Neural progenitor cell (in vitro differentiated cells): ENCODE measurements around the gene TMEM198. TPM values are rescaled to one million over a fixed set of nuclear protein-coding genes. Genes with fewer than 3 reads are reported as not detected.

ENCODE experiments used
- DNase-seq: peaks from one replicate; pipeline ENCODE4 v3.0.0-alpha.2; 2016; ENCODE audit warnings: low spot score
- H2AFZ ChIP-seq: fragments of 200-600 bp; sonication (generic); replicated peaks from 2 replicates; pipeline ENCODE4 v1.6.1; 2016; ENCODE audit warnings: antibody characterized with exemption
- H3F3A ChIP-seq: fragments of 200-600 bp; sonication (generic); 2 replicates; pipeline ENCODE4 v1.6.1; 2016; ENCODE audit warnings: antibody characterized with exemption, low read depth
- H3K27ac ChIP-seq: fragments of 200-600 bp; sonication (generic); 2 replicates; pipeline ENCODE4 v1.5.1; 2016; ENCODE audit warnings: mild to moderate bottlenecking
- H3K27me3 ChIP-seq: fragments of 200-600 bp; sonication (generic); 2 replicates; pipeline ENCODE4 v1.6.1; 2016; ENCODE audit warnings: mild to moderate bottlenecking, moderate library complexity
- H3K36me3 ChIP-seq: fragments of 200-600 bp; sonication (generic); 2 replicates; pipeline ENCODE4 v1.5.1; 2016
- H3K4me1 ChIP-seq: fragments of 200-600 bp; sonication (generic); 2 replicates; pipeline ENCODE4 v1.6.1; 2016; ENCODE audit warnings: mixed run types
- H3K4me2 ChIP-seq: fragments of 200-600 bp; sonication (generic); 2 replicates; pipeline ENCODE4 v1.6.1; 2016
- H3K4me3 ChIP-seq: fragments of 200-600 bp; sonication (generic); 2 replicates; pipeline ENCODE4 v1.5.1; 2016
- H3K79me2 ChIP-seq: fragments of 200-600 bp; sonication (generic); 2 replicates; pipeline ENCODE4 v1.6.1; 2016; ENCODE audit warnings: low read depth
- H3K9ac ChIP-seq: fragments of 200-600 bp; sonication (generic); 2 replicates; pipeline ENCODE4 v1.6.1; 2016
- H3K9me3 ChIP-seq: fragments of 200-600 bp; sonication (generic); 2 replicates; pipeline ENCODE4 v1.5.1; 2016; ENCODE audit warnings: low read depth
- H4K20me1 ChIP-seq: fragments of 200-600 bp; sonication (generic); 2 replicates; pipeline ENCODE4 v1.6.1; 2016; ENCODE audit warnings: low read depth
- H3K27ac Mint-ChIP-seq: 3 replicates; pipeline ENCODE4 v1.8.0; 2021; ENCODE audit warnings: mixed read lengths
- H3K27me3 Mint-ChIP-seq: 2 replicates; pipeline ENCODE4 v1.8.0; 2022; ENCODE audit warnings: low read depth, mild to moderate bottlenecking, inconsistent platforms, moderate library complexity, mixed read lengths; ENCODE audit not compliant: insufficient read depth
- H3K36me3 Mint-ChIP-seq: 3 replicates; pipeline ENCODE4 v1.8.0; 2021; ENCODE audit warnings: mixed read lengths
- H3K4me1 Mint-ChIP-seq: 3 replicates; pipeline ENCODE4 v1.8.0; 2021; ENCODE audit warnings: mixed read lengths
- H3K4me3 Mint-ChIP-seq: 3 replicates; pipeline ENCODE4 v1.8.0; 2021; ENCODE audit warnings: mild to moderate bottlenecking, moderate library complexity, mixed read lengths
- H3K9me3 Mint-ChIP-seq: 3 replicates; pipeline ENCODE4 v1.8.0; 2020; ENCODE audit warnings: mixed read lengths
- EZH2 ChIP-seq: fragments of 200-600 bp; sonication (generic); IDR thresholded peaks from 2 replicates; pipeline ENCODE4 v1.6.1; 2017; ENCODE audit warnings: antibody characterized with exemption, mild to moderate bottlenecking, moderate library complexity
- EZH2phosphoT487 ChIP-seq: fragments of 200-600 bp; sonication (generic); IDR thresholded peaks from 2 replicates; pipeline ENCODE4 v1.6.1; 2017; ENCODE audit warnings: antibody characterized with exemption
- total RNA-seq: library from RNA; depleted of rRNA; stranded (reverse); fragments of >200 nt; gene quantifications from 2 replicates; pipeline ENCODE4 v1.2.3, GENCODE V29; 2015; ENCODE audit warnings: low replicate concordance
- TF ChIP-seq, protein P1 (sequence below): fragments of 200-600 bp; sonication (generic); IDR thresholded peaks from 2 replicates; pipeline ENCODE4 v1.5.1; 2017; ENCODE audit warnings: antibody characterized with exemption, mild to moderate bottlenecking

Gene TMEM198
- total RNA-seq, 1 donor from 2014 or later = 0.79 TPM

DNA sequence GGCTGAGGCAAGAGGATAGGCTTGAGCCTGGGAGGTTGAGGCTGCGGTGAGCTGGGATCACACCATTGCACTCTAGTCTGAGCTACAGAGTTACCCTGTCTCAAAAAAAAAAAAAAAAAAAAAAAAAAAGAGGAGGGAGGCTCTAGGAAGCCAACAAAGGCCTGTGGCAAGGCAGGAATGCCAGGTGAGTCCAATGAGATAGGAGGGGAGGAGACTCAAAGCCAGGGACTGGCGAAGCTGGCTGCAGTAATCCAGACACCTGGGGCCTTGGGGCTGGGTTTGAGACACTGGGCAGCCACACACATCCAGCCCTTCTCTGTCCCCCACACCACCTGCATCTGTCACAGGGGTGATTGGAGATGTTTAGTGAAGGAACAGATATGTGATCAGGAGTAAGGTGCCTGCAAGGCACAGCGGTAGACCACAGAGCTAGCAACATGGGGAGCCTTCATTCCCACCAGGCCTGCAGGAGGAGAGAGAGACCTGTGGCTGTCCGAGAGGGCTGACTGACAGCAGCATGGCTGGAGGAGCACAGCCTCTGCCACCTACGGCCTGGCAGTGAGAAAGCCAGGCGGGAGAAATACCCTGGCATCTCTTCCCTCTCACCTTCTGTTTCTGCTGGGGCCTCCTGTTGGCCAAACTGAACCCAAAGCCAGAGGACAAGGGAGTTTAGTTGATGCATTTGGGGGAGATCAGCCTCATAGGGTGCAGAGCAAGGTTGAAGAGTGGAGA is 9.7 kb upstream of the TMEM198 start:
- Histone ChIP-seq H4K20me1 (no peaks in the 10 kb centered on the region), H3K4me1 (peaks cover 23% of the 10 kb centered on the region), H3K9me3 (no peaks in the 10 kb centered on the region), H3K9ac (no peak overlapping the region), H3K27me3 (peaks cover 15% of the 10 kb centered on the region), H3F3A (no peaks in the 10 kb centered on the region), H3K36me3 (no peaks in the 10 kb centered on the region), H3K4me3 (no peak overlapping the region), H3K27ac (no peak overlapping the region), H2AFZ (no peak overlapping the region), H3K79me2 (no peaks in the 10 kb centered on the region), H3K4me2 (no peak overlapping the region)
- TF ChIP-seq EZH2phosphoT487 = no peak
- TF ChIP-seq, protein P1, sequence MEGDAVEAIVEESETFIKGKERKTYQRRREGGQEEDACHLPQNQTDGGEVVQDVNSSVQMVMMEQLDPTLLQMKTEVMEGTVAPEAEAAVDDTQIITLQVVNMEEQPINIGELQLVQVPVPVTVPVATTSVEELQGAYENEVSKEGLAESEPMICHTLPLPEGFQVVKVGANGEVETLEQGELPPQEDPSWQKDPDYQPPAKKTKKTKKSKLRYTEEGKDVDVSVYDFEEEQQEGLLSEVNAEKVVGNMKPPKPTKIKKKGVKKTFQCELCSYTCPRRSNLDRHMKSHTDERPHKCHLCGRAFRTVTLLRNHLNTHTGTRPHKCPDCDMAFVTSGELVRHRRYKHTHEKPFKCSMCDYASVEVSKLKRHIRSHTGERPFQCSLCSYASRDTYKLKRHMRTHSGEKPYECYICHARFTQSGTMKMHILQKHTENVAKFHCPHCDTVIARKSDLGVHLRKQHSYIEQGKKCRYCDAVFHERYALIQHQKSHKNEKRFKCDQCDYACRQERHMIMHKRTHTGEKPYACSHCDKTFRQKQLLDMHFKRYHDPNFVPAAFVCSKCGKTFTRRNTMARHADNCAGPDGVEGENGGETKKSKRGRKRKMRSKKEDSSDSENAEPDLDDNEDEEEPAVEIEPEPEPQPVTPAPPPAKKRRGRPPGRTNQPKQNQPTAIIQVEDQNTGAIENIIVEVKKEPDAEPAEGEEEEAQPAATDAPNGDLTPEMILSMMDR = no peak
- no peak for TF ChIP-seq EZH2
- Mint-ChIP-seq H3K36me3 (peaks cover 3% of the 10 kb centered on the region), H3K4me1 (peaks cover 35% of the 10 kb centered on the region), H3K27ac (peak overlapping the region; percentile 79), H3K9me3 (peaks cover 2% of the 10 kb centered on the region), H3K4me3 (no peak overlapping the region), H3K27me3 (peaks cover 10% of the 10 kb centered on the region)
- no peak for DNase-seq

DNA sequence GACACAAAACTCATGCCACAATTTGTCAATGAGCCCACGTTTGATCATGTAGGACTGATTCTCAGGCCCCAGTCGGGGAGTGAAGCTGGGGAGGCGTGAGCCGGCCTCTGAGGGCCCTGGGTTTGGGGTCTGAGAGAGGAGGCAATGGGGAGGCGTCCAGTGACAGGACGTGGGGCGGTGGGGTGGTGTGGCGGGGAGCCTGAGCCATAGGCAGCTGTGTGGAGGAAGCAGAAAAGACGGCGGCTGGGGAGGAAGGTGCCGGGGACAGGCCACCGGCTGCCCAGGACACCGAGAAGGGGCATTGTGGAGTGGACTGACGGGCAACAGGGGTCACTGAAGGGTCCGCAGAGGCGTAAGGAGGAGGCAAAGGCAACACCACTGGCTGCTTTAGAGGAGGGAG is 7.4 kb upstream of the TMEM198 start:
- Histone ChIP-seq H3K79me2 (no peaks in the 10 kb centered on the region), H3K4me2 (no peak overlapping the region), H3K4me1 (peaks cover 17% of the 10 kb centered on the region), H3F3A (no peaks in the 10 kb centered on the region), H3K4me3 (no peak overlapping the region), H3K9me3 (no peaks in the 10 kb centered on the region), H3K36me3 (no peaks in the 10 kb centered on the region), H4K20me1 (peaks cover 4% of the 10 kb centered on the region), H3K27me3 (no peaks in the 10 kb centered on the region), H3K9ac (no peak overlapping the region), H2AFZ (no peak overlapping the region), H3K27ac (no peak overlapping the region)
- Mint-ChIP-seq H3K9me3 (no peaks in the 10 kb centered on the region), H3K27ac (no peak overlapping the region), H3K36me3 (peaks cover 9% of the 10 kb centered on the region), H3K27me3 (peaks cover 6% of the 10 kb centered on the region), H3K4me3 (no peak overlapping the region), H3K4me1 (peaks cover 29% of the 10 kb centered on the region)
- no peak for DNase-seq
- TF ChIP-seq, protein P1 = no peak
- TF ChIP-seq EZH2 = no peak
- no peak for TF ChIP-seq EZH2phosphoT487

GRCh38 chr2:219536967-219537366 is 6.9 kb upstream of the TMEM198 start:
- TF ChIP-seq EZH2 = no peak
- TF ChIP-seq, protein P1 = no peak
- TF ChIP-seq EZH2phosphoT487 = no peak
- H3K36me3 ChIP-seq = no peaks in the 10 kb centered on the region
- H3K9ac ChIP-seq = no peak overlapping the region
- peaks cover 18% of the 10 kb centered on the region for H3K4me1 ChIP-seq
- no peak overlapping the region for H3K4me3 Mint-ChIP-seq
- H3K36me3 Mint-ChIP-seq = peaks cover 9% of the 10 kb centered on the region
- no peak overlapping the region for H3K4me2 ChIP-seq
- peaks cover 4% of the 10 kb centered on the region for H3K27me3 Mint-ChIP-seq
- H3K27ac Mint-ChIP-seq = peak overlapping the region; percentile 63
- no peaks in the 10 kb centered on the region for H3K9me3 ChIP-seq
- H3K9me3 Mint-ChIP-seq = no peaks in the 10 kb centered on the region
- H3K4me1 Mint-ChIP-seq = peaks cover 29% of the 10 kb centered on the region
- DNase-seq = no peak
- H4K20me1 ChIP-seq = peaks cover 4% of the 10 kb centered on the region
- peaks cover 2% of the 10 kb centered on the region for H3K27me3 ChIP-seq
- no peak overlapping the region for H3K27ac ChIP-seq
- no peaks in the 10 kb centered on the region for H3F3A ChIP-seq
- no peak overlapping the region for H3K4me3 ChIP-seq
- no peaks in the 10 kb centered on the region for H3K79me2 ChIP-seq
- no peak overlapping the region for H2AFZ ChIP-seq
